ENCODE data around the gene SULT1B1.

GRCh38 chr4:69738872-69739271, 21.5 kb downstream of the SULT1B1 start:
- TF ChIP-seq CTCF (conservative IDR thresholded peaks at IDR 0.05 in 1 of 2, IDR thresholded peaks at IDR 0.05 in 1 of 2; ENCODE audit: low read depth in 1 of 2, low read length in 2 of 2): no peak
- TF ChIP-seq EZH2 (IDR thresholded peaks at IDR 0.05; ENCODE audit: low read length, missing control alignments): no peak
